Stimulated activated CD8-positive, alpha-beta memory T cell treated with anti-CD3 and anti-CD28 coated beads, Interleukin-12 subunit alpha, Interleukin-12 subunit beta, amount 100 ng/mL, for 24 hours (primary cell): ENCODE measurements around the gene TOMM40L.

Experiments
- DNase-seq: peaks from one replicate; pipeline ENCODE4 v3.0.0-alpha.2; 2020; ENCODE audit errors: extremely low read depth

The TOMM40L gene

DNA sequence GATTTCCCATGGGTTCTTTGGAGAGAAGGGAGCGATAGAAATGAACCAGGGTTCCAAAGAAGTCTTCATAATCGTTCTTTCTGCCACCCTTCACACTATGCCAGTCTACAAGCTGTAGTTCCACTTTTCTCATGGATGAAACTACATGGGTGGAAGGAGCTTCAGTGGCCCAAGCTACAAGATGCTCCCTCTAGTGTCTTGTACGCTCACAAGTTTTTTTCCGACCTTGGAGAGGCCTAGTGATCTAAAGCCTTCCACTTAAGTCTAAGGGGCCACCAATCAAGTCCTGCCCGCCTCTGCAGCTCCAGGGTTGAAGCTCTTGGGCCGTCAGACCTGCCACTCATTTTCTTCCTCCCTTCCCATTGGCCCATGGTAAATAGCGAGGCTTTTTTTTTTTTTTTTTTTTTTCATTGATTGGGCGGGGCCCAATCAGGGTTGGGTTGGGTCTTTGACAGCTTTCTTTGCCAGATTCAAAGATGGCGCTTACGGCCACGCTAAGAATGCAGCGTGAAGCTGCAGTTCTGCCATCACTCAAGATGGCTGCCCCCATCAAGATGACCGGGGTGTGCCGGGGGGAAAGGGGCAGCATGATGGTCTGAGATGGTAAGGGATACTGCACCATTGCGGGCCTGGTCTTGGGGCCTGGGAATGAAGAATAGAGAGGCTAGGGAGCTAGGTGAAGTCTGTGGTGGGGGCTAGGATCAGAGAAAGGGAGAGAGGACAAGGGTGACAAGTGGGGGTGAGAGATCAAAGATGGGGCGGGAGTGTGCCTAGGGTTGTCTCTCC, at the start of gene TOMM40L:
TOMM40L (plus strand) TSS at position 527 of the 786 bp plus-strand sequence. CDS start 430 bp downstream, outside the sequence.
- peak; percentile 70 for DNase-seq

DNA sequence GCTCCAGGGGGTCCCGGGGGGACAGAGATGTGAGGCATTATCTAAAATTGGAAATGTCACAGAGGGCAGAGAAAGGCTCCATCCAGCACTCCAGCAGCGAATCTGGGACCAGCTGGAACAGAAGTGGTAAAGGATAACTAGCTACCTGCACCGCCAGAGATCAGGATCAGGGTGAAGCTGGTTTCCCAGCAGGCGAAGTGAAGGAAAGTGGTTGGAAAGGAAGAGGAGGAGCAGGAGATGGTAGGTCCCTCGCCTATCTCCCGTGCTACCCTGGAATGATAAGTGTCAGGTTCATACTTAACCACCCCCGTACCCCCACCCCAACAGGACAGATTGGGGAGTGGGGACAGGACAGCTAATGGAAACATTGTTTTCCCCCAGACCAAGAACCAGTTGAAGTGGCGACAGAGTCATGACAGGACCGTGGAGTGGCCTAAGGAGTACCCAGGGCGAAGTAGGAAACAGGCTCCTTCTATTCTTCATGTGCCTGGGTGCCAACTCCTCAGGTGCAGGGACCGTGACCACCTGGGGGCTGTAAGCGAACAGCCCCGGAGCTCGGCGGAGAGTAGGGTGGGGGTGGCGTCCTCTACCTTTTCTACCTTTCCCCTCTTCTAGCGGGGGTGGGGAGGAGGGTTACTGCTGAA, 49.3 kb upstream of the TOMM40L start:
- no peak for DNase-seq

- peak; percentile 90 for DNase-seq
These were observed 48.5 kb upstream of the TOMM40L start, which contains the start of gene B4GALT3 for GRCh38 chr1:161177112-161177935. TSS of gene B4GALT3 (minus strand) at chr1:161177507. CDS start at chr1:161176060, 1,447 bp downstream.

- DNase-seq, result no peak
These were observed 48.0 kb upstream of the TOMM40L start for GRCh38 chr1:161177936-161178244.

DNA sequence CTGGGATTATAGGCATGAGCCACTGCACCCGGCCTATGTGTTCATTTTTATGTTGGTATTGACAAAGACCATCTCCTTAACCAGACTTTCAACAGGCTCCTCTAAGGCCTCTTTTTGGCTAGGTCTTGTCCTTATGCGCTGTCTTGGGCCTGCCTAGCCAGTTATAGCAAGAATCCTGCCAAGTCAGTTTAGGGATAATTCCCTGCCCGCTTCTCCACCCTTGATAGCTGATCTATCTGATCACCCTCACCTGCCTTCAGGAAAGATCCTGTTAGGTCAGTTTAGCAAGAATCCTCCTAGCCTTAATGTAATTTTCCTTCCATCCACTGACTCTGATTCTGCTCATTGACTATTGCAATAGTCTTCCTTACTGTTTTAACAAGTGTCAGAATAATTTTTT, 46.2 kb upstream of the TOMM40L start:
- no peak for DNase-seq

GRCh38 chr1:161180639-161181038, 45.2 kb upstream of the TOMM40L start:
- DNase-seq, result no peak

DNA sequence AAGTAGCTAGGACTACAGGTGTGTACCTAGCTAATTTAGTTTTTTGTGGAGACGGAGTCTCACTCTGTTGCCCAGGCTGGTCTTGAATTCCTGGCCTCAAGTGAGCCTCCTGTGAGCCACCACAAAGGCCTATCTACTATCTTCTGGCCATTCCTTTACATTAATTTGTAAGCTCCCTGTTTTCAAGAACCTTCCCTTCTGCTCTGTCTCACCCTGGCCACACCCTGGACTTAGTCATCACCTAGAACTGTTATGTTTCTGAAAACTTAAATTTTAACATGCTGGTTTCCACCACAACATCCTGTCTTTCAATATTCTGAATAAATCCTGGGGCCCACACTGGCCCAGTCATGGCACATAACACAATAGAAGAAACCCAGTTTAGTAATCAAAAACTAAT, 43.6 kb upstream of the TOMM40L start:
- DNase-seq, result peak; percentile 34

- DNase-seq, result peak; percentile 38
These were observed 40.6 kb upstream of the TOMM40L start for GRCh38 chr1:161185282-161185682.

- no peak for DNase-seq
These were observed 40.0 kb upstream of the TOMM40L start for GRCh38 chr1:161185732-161186311.

DNA sequence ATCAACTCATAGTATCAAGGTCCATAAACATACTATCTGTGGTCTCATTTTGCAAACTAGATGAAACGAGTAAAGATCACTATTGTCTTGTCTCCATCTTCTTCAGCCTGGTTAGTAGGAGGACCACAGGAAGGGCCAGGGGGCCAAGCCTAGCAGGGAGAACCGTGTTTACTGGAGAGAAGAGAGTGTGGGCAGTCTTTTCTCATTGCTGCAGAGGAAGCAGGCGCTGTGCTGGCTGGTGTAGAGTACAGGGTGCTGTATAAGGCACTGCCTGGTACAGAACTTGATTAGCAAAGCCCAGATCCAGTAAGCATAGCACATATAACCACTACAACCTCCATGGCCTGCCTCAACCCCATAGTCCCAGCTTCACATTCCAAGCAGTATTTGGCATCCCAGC, 38.5 kb upstream of the TOMM40L start:
- no peak for DNase-seq

- no peak for DNase-seq
These were observed 37.5 kb upstream of the TOMM40L start for GRCh38 chr1:161188381-161188780.

DNA sequence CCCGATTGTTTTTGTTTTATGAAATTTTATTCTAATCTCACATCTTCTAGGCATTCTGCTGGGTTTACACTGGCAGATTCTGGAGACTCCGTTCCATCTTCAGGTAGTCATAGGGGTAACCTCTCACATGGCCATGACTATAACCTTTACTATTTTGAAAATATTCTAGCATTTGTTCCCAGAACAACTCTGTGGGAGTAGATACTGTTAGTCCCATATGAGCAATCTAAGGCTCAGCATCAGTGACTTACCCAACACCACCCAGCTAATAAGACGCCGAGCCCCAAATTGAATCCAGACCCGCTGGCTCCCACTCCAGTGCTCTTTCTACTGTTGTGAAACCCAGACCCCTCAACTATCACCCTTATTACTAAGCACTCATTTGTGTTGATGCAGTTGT, 36.8 kb upstream of the TOMM40L start:
- DNase-seq, result no peak

GRCh38 chr1:161190962-161191521, 34.8 kb upstream of the TOMM40L start:
- DNase-seq, result no peak

DNA sequence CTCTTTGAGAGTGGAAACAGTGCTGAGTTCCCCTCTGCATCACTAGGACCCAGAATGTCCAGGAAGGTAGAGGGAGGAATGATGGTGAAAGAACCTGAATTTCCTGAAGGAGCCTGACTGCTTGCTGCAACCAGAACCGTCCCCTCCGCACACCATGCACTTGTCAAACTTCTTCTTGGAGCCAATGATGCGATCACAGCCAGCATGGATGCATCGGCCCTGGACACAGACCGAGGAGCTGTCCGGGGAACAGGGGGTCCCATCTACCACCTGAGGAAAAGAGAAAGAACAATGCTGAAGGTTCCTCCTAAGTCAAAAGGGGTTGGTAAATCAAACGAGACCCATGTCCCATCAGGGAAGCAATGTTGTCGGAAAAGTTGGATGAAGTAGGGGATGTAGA, 33.9 kb upstream of the TOMM40L start:
- no peak for DNase-seq

DNA sequence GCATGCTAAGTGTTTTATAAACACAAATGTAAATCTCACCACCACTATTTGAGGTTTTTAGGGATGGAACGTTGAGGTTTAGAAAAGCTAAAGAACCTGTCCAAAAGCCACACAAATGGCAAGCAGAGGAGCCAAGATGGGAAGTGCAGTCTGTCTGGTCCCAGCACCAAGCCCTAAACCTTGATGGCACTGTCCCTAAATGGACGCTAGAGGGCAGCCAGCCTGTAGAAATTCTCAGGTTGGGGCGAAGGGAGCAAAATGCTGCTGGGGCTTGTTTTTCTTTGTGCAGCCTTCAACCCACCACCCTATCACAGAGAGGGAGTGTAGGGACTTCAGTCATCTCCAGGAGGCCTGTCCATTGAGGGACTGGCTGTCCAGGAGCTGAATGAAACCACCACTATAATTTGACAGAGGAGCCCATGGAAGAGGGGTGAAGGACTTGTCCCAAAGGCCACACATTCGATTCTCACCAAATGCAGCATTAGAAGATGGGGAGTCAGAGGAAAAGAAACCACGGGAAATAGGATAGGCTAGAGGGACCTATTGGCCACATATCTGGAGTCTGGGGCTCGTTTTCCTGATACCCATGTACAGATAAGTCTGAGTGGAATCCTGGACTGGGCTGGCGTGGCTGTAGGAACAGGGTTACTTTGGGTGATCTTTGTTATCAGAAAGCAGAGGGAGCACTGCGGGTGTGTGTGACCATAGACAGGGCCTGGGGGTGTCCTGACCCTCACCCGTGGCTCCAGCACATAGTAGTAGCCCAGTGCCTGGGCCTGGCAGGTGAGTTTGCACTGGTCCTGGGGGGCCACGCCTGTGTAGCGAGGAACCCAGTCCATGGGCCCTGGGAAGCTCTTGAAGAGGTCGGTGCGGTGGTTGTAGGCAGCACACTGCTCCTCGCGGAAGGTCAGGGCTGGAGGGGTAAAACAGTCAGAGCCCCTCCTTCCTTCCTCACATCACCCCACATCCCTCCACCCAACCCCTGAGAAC, 33.1 kb upstream of the TOMM40L start:
- peak; percentile 23 for DNase-seq

DNA sequence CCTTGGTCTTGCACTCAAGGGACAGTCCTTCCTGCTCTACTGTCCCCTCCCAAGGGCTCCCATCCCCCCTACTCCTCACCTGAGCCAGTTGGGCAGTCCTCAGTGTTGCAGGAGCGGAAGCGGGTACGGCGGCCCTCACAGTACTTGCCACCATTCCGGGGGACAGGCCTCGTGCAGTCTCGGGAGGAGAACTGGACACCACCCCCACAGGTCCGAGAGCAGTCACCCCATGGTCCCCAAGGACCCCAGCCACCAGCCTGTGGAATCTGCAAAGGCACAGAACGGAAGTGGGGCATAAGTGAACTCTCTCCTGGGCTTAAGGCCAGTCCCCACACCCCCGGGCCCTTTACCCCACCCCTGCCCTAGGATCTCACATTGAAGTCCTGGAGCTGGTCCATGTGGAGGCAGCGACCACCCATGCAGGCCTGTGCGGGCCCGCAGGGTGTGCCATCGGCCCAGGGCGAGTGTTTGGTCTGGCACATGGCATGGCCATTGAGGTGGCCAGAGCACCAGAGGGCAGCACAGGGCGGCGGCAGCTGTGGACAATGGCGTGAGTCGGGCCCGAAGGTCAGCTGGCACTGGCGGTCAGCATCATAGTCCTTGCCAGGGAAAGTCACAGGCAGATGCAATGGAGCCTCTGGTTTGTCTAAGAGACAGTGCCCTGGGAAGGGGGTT, 32.2 kb upstream of the TOMM40L start:
- no peak for DNase-seq

DNA sequence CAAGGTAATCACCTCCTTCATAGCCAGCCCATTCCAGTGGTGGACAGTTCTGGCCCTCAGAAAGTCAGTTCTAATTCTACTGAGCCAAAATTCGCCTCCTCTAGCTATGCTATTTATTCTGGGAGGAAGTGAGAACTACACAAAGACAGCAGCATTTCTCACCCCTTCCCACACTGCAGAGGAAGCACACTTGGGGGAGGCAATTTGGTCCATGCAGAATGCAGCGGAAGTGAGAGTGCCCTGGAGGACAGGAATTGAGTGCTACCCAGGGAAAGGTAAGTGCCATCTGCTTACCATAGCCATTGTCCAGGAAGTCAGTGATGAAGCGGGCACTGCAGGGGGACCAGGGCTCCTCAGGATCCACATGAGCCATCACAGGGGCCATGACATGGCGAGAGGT, 30.7 kb upstream of the TOMM40L start:
- DNase-seq, result no peak

GRCh38 chr1:161196111-161196510, 29.7 kb upstream of the TOMM40L start:
- no peak for DNase-seq

GRCh38 chr1:161196521-161197451, 29.1 kb upstream of the TOMM40L start:
- DNase-seq, result no peak
